NCI-H2107 treated with DMSO at 0.1 percent for 48 hours (cell line): ENCODE results near the gene ATP2C1.
"Not testable (repeated sequence)": the region's sequence is repeated elsewhere in the genome, so short reads cannot be mapped to it uniquely, and the experiment has no call there.

Experiments
- DNase-seq: peaks from one replicate; lab custom pipeline; 2025; ENCODE audit not compliant: unreplicated experiment; lab: John Stamatoyannopoulos, UW

Gene ATP2C1

GRCh38 chr3:131031660-131032059 is 137.8 kb downstream of the ATP2C1 start:
- DNase-seq = no peak

GRCh38 chr3:131033480-131034080 is 139.7 kb downstream of the ATP2C1 start:
- peak; percentile 21 for DNase-seq

- DNase-seq = no peak
Observed at GRCh38 chr3:131036200-131036816, 142.4 kb downstream of the ATP2C1 start.

- DNase-seq = no peak
Observed at GRCh38 chr3:131036986-131037385, 143.1 kb downstream of the ATP2C1 start.

GRCh38 chr3:131038326-131038725 is 144.4 kb downstream of the ATP2C1 start:
- DNase-seq = no peak

- DNase-seq = not testable (repeated sequence)
Observed at GRCh38 chr3:131042271-131042985, 148.5 kb downstream of the ATP2C1 start.

GRCh38 chr3:131047582-131047981 is 153.7 kb downstream of the ATP2C1 start:
- DNase-seq = no peak

GRCh38 chr3:131048030-131048429 is 154.1 kb downstream of the ATP2C1 start:
- DNase-seq = no peak

- no peak for DNase-seq
Observed at GRCh38 chr3:131050001-131050400, 156.1 kb downstream of the ATP2C1 start.

GRCh38 chr3:131053043-131053859 is 159.4 kb downstream of the ATP2C1 start:
- no peak for DNase-seq
